Measurements from ENCODE around the gene OR2K2.

OR2K2 gene

GRCh38 chr9:111330124-111330523 is at the start of gene OR2K2:
Gene OR2K2 (minus strand): TSS chr9:111330224. CDS start chr9:111328433, 1,791 bp downstream.
- DNase-seq (ENCODE audit: extremely low read depth, low read depth) = no peak
- H3K4me3 ChIP-seq (replicated peaks; ENCODE audit: low read depth, low read length) = no peak within 1 kb of the TSS
- no peak for TF ChIP-seq CTCF (IDR thresholded peaks at IDR 0.05; ENCODE audit: low read depth, low read length, missing control alignments)

- no peak for TF ChIP-seq CTCF (IDR thresholded peaks at IDR 0.05; ENCODE audit: low read depth, low read length, missing control alignments)
- H3K4me3 ChIP-seq (replicated peaks; ENCODE audit: low read depth, low read length) = no peak overlapping the region
- no peak for DNase-seq (ENCODE audit: extremely low read depth, low read depth)
Measured at GRCh38 chr9:111375817-111376564, 46.0 kb upstream of the OR2K2 start.

DNA sequence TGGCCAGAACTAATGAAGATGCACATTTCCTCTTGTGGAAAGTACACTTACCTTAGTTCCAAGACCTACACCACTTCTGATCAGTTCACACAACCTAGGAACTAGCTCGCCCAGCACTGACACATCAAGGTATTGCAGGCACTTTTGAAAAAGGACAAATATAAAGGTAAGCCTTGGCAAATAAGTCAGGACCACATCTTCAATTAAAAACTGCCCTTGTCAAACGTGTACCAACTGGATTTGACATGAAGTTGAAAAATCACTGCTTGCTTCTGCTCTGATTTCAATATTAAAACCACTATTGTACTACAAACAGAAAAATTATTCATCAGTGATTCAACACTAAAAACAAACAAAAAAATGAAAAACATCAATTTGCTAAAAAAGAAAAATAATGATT is 45.0 kb upstream of the OR2K2 start:
- TF ChIP-seq CTCF (IDR thresholded peaks at IDR 0.05; ENCODE audit: low read depth, low read length, missing control alignments) = no peak
- H3K4me3 ChIP-seq (replicated peaks; ENCODE audit: low read depth, low read length) = no peak overlapping the region
- DNase-seq (ENCODE audit: extremely low read depth, low read depth) = no peak

GRCh38 chr9:111372297-111372696 is 42.3 kb upstream of the OR2K2 start:
- DNase-seq (ENCODE audit: extremely low read depth, low read depth) = no peak
- no peak for TF ChIP-seq CTCF (IDR thresholded peaks at IDR 0.05; ENCODE audit: low read depth, low read length, missing control alignments)
- no peak overlapping the region for H3K4me3 ChIP-seq (replicated peaks; ENCODE audit: low read depth, low read length)

- no peak overlapping the region for H3K4me3 ChIP-seq (replicated peaks; ENCODE audit: low read depth, low read length)
- no peak for TF ChIP-seq CTCF (IDR thresholded peaks at IDR 0.05; ENCODE audit: low read depth, low read length, missing control alignments)
- DNase-seq (ENCODE audit: extremely low read depth, low read depth) = no peak
Measured at GRCh38 chr9:111366978-111367377, 37.0 kb upstream of the OR2K2 start.

DNA sequence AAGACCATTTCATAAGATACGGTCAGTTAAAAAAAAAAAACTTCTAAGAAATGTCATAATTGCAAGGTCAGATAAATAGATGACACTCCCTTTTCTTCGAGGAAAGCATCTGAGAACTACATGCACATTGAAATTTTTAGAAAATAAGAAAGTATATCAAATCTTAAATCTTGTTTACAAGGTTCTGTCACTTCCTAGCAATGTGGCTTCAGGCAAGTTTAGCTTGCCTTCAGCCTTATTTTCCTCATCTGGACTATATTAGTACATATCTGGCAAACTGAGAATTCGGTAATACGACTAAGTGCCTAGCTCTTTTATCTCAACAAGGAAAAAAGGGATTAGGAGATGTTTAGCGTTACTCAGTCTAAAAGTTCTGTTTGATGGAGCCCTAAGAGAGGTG is 32.5 kb upstream of the OR2K2 start:
- H3K4me3 ChIP-seq (replicated peaks; ENCODE audit: low read depth, low read length) = no peak overlapping the region
- peak; percentile 30 for DNase-seq (ENCODE audit: extremely low read depth, low read depth)
- no peak for TF ChIP-seq CTCF (IDR thresholded peaks at IDR 0.05; ENCODE audit: low read depth, low read length, missing control alignments)

DNA sequence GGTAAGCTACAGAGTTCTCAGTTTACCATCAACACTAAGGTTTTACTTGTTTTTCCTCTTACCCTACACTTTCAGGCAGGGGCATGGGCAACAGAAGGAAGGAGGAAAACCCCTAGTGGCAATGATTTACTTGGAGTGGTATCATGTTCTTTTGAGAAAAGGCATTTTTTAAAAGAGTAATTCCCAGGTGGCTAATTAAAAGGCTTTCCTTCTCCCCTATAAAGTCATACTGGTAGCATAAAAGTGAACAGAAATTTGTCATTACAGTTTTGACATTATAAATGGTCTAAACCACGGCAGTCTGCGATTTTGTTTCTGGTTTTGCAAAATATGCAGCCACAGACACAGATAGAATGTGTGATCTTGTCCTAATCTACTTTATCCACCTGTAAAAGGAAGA is 30.9 kb upstream of the OR2K2 start:
- H3K4me3 ChIP-seq (replicated peaks; ENCODE audit: low read depth, low read length) = no peak overlapping the region
- no peak for DNase-seq (ENCODE audit: extremely low read depth, low read depth)
- no peak for TF ChIP-seq CTCF (IDR thresholded peaks at IDR 0.05; ENCODE audit: low read depth, low read length, missing control alignments)
